GM23338 (cell line): ENCODE measurements around the gene CA4. TPM values are rescaled to one million over a fixed set of nuclear protein-coding genes. Genes with fewer than 3 reads are reported as not detected.

Experiments
- ATAC-seq: fragments of 200-7000 bp; cut with Tn5 transposase; 3 replicates; pipeline ENCODE4 v1.9.1; 2020
- DNase-seq: peaks from one replicate; pipeline ENCODE4 v3.0.0-alpha.2; 2015; ENCODE audit warnings: low spot score
- H2AFZ ChIP-seq: fragments of 200-600 bp; sonication (generic); 2 replicates; pipeline ENCODE4 v1.8.0; 2016; ENCODE audit warnings: antibody characterized with exemption, mild to moderate bottlenecking, moderate library complexity
- H3F3A ChIP-seq: fragments of 200-600 bp; sonication (generic); replicated peaks from 2 replicates; pipeline ENCODE4 v1.8.0; 2017; ENCODE audit warnings: antibody characterized with exemption, mixed run types, low read depth
- H3K27ac ChIP-seq: fragments of 200-600 bp; sonication (generic); 2 replicates; pipeline ENCODE4 v1.6.1; 2016; ENCODE audit warnings: low read depth
- H3K27me3 ChIP-seq: fragments of 200-600 bp; sonication (generic); 2 replicates; pipeline ENCODE4 v1.8.0; 2016; ENCODE audit warnings: mild to moderate bottlenecking, mixed run types, moderate library complexity; ENCODE audit not compliant: insufficient read depth
- H3K36me3 ChIP-seq: fragments of 200-600 bp; sonication (generic); 2 replicates; pipeline ENCODE4 v1.8.0; 2016; ENCODE audit warnings: mild to moderate bottlenecking; ENCODE audit not compliant: insufficient read depth
- H3K4me1 ChIP-seq: fragments of 200-600 bp; sonication (generic); 2 replicates; pipeline ENCODE4 v1.8.0; 2016; ENCODE audit warnings: mild to moderate bottlenecking, moderate library complexity; ENCODE audit not compliant: insufficient read depth
- H3K4me2 ChIP-seq: fragments of 200-600 bp; sonication (generic); 2 replicates; pipeline ENCODE4 v1.7.1; 2017; ENCODE audit warnings: mixed run types
- H3K4me3 ChIP-seq: fragments of 200-600 bp; sonication (generic); 2 replicates; pipeline ENCODE4 v1.6.1; 2016; ENCODE audit warnings: mixed run types
- H3K79me2 ChIP-seq: fragments of 200-600 bp; sonication (generic); replicated peaks from 2 replicates; pipeline ENCODE4 v1.8.0; 2017; ENCODE audit warnings: mild to moderate bottlenecking; ENCODE audit not compliant: insufficient read depth
- H3K9me2 ChIP-seq: fragments of 200-600 bp; sonication (generic); 2 replicates; pipeline ENCODE4 v1.8.0; 2017; ENCODE audit not compliant: insufficient read depth
- H4K20me1 ChIP-seq: fragments of 200-600 bp; sonication (generic); replicated peaks from 2 replicates; pipeline ENCODE4 v1.8.0; 2017; ENCODE audit warnings: mild to moderate bottlenecking; ENCODE audit not compliant: insufficient read depth
- H3K27ac Mint-ChIP-seq: 2 replicates; pipeline ENCODE4 v1.8.0; 2020; ENCODE audit warnings: inconsistent platforms, mild to moderate bottlenecking, moderate library complexity, mixed read lengths
- H3K27me3 Mint-ChIP-seq: 3 replicates; pipeline ENCODE4 v1.8.0; 2022; ENCODE audit warnings: low read depth, mild to moderate bottlenecking, moderate library complexity, mixed read lengths, inconsistent platforms; ENCODE audit not compliant: insufficient read depth, poor library complexity
- H3K36me3 Mint-ChIP-seq: 3 replicates; pipeline ENCODE4 v1.8.0; 2021; ENCODE audit warnings: low read depth, mild to moderate bottlenecking, inconsistent platforms, moderate library complexity, mixed read lengths
- H3K4me1 Mint-ChIP-seq: 3 replicates; pipeline ENCODE4 v1.8.0; 2020; ENCODE audit warnings: mild to moderate bottlenecking, inconsistent platforms, mixed read lengths
- H3K4me3 Mint-ChIP-seq: 3 replicates; pipeline ENCODE4 v1.8.0; 2021; ENCODE audit warnings: moderate library complexity, mild to moderate bottlenecking, inconsistent platforms, mixed read lengths
- H3K9me3 Mint-ChIP-seq: 3 replicates; pipeline ENCODE4 v1.8.0; 2020; ENCODE audit warnings: moderate library complexity, mild to moderate bottlenecking, inconsistent platforms, mixed read lengths
- JUNB ChIP-seq: IDR thresholded peaks from one replicate; pipeline ENCODE4 v1.6.1; 2016; ENCODE audit warnings: antibody characterized with exemption; ENCODE audit not compliant: unreplicated experiment
- POLR2AphosphoS5 ChIP-seq: IDR thresholded peaks from 2 replicates; pipeline ENCODE4 v1.6.1; 2016; ENCODE audit warnings: antibody characterized with exemption, low read depth
- STAT1 ChIP-seq: IDR thresholded peaks from one replicate; pipeline ENCODE4 v1.6.1; 2016; ENCODE audit warnings: antibody characterized with exemption; ENCODE audit not compliant: unreplicated experiment
- ZNF331 ChIP-seq: fragments of 250-450 bp; sonication (Bioruptor Pico); IDR thresholded peaks from 2 replicates; pipeline ENCODE4 v1.5.0; 2020; ENCODE audit warnings: low read depth, mild to moderate bottlenecking, moderate library complexity
- polyA plus RNA-seq: library from polyadenylated mRNA; unstranded; fragments of >200 nt; fragmentation: Nextera tagmentation; extraction: Ambion mirVana; gene quantifications from 2 replicates; pipeline ENCODE4 v1.2.1, GENCODE V29; 2016
- total RNA-seq: library from RNA; depleted of rRNA; stranded (reverse); fragments of >200 nt; shearing (Covaris generic); gene quantifications from 2 replicates; pipeline ENCODE4 v1.2.3, GENCODE V29; 2014
- TF ChIP-seq, protein P1 (sequence below): fragments of 250-450 bp; sonication (Bioruptor Pico); IDR thresholded peaks from 2 replicates; pipeline ENCODE4 v1.5.0; 2020; ENCODE audit warnings: mild to moderate bottlenecking, moderate library complexity
- TF ChIP-seq, protein P2 (sequence below): IDR thresholded peaks from one replicate; pipeline ENCODE4 v1.6.1; 2018; ENCODE audit warnings: antibody characterized with exemption; ENCODE audit not compliant: unreplicated experiment
- TF ChIP-seq, protein P3 (sequence below), 2 experiments: fragments of 200-600 bp in 1 of 2; sonication (generic) in 1 of 2; conservative IDR thresholded peaks; 2 replicates each; pipeline versions ENCODE4 v1.5.1 to v1.6.1; 2016 to 2017; ENCODE audit warnings: antibody characterized with exemption in 2 of 2, low read depth in 2 of 2, mild to moderate bottlenecking in 2 of 2, moderate library complexity in 1 of 2

CA4 gene
- total and polyA plus RNA-seq, 2 experiments from 2014 or later = 7.6 to 8.2 TPM

DNA sequence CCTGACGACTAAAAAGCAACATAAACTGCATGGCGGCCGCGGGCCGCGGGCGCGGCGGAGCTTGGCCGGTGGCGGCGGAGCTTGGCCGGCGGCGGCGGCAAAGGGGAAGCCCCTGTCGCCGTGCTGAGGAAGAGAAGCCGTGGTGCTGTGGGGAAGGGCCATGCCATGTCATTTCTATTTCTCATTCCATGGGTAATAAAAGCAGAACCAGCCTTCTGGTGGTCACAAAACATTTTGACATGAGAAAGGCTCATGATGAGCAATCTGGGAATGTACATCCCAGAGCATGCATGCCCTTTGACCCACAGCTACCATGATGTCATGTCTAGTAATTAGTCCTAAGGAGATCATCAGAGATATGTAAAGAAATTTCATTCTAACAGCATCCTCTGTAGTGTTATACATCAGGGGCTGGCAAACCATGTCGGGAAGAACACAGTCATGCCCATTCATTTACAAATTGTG is 47.1 kb upstream of the CA4 start:
- Mint-ChIP-seq H3K4me3 (peak overlapping the region; percentile 58), H3K9me3 (no peaks in the 10 kb centered on the region)
- no peak overlapping the region for H3K27ac ChIP-seq

DNA sequence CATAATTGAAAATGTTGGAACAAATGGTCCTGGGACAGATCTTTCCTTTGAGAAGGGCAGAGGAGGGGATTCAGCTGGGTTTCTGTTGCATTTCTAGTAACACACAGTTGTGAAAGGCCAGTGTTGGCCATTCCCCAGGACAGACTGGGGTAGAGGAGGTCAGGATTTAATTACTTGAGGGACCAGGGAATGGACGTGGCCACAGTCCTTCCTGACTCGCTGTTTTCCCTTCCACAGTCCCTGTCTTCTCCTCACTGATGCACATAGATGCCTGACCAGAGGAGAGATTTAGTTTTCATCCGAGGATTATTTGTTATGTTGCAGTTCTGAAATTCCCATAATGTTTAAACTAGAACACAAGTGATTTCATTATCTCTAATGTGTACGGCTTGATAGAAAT is 45.8 kb upstream of the CA4 start:
- H3K9me3 Mint-ChIP-seq = no peaks in the 10 kb centered on the region
- H3K27me3 Mint-ChIP-seq = no peaks in the 10 kb centered on the region
- peaks cover 11% of the 10 kb centered on the region for H3K4me1 ChIP-seq
- no peak overlapping the region for H3K4me2 ChIP-seq
- H3K36me3 ChIP-seq = no peaks in the 10 kb centered on the region
- no peaks in the 10 kb centered on the region for H3K27me3 ChIP-seq
- no peaks in the 10 kb centered on the region for H3K36me3 Mint-ChIP-seq
- H3K9me2 ChIP-seq = no peaks in the 10 kb centered on the region
- H3K27ac Mint-ChIP-seq = no peak overlapping the region
- ATAC-seq (no peak), DNase-seq (no peak)
- H3K4me3 ChIP-seq = no peak overlapping the region
- H3K79me2 ChIP-seq = no peaks in the 10 kb centered on the region
- no peaks in the 10 kb centered on the region for H4K20me1 ChIP-seq
- 0 out of 2 replicates have a peak, but pooled peaks cover 5% of the 10 kb centered on the region for H3F3A ChIP-seq
- H3K4me3 Mint-ChIP-seq = no peak overlapping the region
- peaks cover 9% of the 10 kb centered on the region for H3K4me1 Mint-ChIP-seq
- H3K27ac ChIP-seq = no peak overlapping the region
- H2AFZ ChIP-seq = no peak overlapping the region
- no peak for TF ChIP-seq POLR2AphosphoS5
- TF ChIP-seq STAT1 = no peak
- no peak for TF ChIP-seq JUNB
- TF ChIP-seq, protein P1, sequence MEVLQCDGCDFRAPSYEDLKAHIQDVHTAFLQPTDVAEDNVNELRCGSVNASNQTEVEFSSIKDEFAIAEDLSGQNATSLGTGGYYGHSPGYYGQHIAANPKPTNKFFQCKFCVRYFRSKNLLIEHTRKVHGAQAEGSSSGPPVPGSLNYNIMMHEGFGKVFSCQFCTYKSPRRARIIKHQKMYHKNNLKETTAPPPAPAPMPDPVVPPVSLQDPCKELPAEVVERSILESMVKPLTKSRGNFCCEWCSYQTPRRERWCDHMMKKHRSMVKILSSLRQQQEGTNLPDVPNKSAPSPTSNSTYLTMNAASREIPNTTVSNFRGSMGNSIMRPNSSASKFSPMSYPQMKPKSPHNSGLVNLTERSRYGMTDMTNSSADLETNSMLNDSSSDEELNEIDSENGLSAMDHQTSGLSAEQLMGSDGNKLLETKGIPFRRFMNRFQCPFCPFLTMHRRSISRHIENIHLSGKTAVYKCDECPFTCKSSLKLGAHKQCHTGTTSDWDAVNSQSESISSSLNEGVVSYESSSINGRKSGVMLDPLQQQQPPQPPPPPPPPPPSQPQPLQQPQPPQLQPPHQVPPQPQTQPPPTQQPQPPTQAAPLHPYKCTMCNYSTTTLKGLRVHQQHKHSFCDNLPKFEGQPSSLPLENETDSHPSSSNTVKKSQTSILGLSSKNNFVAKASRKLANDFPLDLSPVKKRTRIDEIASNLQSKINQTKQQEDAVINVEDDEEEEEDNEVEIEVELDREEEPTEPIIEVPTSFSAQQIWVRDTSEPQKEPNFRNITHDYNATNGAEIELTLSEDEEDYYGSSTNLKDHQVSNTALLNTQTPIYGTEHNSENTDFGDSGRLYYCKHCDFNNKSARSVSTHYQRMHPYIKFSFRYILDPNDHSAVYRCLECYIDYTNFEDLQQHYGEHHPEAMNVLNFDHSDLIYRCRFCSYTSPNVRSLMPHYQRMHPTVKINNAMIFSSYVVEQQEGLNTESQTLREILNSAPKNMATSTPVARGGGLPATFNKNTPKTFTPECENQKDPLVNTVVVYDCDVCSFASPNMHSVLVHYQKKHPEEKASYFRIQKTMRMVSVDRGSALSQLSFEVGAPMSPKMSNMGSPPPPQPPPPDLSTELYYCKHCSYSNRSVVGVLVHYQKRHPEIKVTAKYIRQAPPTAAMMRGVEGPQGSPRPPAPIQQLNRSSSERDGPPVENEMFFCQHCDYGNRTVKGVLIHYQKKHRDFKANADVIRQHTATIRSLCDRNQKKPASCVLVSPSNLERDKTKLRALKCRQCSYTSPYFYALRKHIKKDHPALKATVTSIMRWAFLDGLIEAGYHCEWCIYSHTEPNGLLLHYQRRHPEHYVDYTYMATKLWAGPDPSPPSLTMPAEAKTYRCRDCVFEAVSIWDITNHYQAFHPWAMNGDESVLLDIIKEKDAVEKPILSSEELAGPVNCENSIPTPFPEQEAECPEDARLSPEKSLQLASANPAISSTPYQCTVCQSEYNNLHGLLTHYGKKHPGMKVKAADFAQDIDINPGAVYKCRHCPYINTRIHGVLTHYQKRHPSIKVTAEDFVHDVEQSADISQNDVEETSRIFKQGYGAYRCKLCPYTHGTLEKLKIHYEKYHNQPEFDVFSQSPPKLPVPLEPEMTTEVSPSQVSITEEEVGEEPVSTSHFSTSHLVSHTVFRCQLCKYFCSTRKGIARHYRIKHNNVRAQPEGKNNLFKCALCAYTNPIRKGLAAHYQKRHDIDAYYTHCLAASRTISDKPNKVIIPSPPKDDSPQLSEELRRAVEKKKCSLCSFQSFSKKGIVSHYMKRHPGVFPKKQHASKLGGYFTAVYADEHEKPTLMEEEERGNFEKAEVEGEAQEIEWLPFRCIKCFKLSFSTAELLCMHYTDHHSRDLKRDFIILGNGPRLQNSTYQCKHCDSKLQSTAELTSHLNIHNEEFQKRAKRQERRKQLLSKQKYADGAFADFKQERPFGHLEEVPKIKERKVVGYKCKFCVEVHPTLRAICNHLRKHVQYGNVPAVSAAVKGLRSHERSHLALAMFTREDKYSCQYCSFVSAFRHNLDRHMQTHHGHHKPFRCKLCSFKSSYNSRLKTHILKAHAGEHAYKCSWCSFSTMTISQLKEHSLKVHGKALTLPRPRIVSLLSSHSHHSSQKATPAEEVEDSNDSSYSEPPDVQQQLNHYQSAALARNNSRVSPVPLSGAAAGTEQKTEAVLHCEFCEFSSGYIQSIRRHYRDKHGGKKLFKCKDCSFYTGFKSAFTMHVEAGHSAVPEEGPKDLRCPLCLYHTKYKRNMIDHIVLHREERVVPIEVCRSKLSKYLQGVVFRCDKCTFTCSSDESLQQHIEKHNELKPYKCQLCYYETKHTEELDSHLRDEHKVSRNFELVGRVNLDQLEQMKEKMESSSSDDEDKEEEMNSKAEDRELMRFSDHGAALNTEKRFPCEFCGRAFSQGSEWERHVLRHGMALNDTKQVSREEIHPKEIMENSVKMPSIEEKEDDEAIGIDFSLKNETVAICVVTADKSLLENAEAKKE (CRISPR knock-in tag) = no peak

More for the DNA sequence above, 47.1 kb upstream of the CA4 start:
- no peaks in the 10 kb centered on the region for H3K36me3 Mint-ChIP-seq
- Histone ChIP-seq H3K27me3 (no peaks in the 10 kb centered on the region), H3K4me2 (peak overlapping the region; percentile 59), H3K36me3 (no peaks in the 10 kb centered on the region), H3F3A (0 out of 2 replicates have a peak, but pooled peaks cover 5% of the 10 kb centered on the region), H2AFZ (peak overlapping the region; percentile 93), H3K4me1 (peaks cover 11% of the 10 kb centered on the region), H3K9me2 (no peaks in the 10 kb centered on the region), H3K79me2 (no peaks in the 10 kb centered on the region), H4K20me1 (no peaks in the 10 kb centered on the region), H3K4me3 (peak overlapping the region; percentile 36)
- no peaks in the 10 kb centered on the region for H3K27me3 Mint-ChIP-seq
- no peak for DNase-seq
- peak overlapping the region; percentile 52; the same call in 1 of the 2 replicates for H3K27ac Mint-ChIP-seq
- TF ChIP-seq, protein P2, sequence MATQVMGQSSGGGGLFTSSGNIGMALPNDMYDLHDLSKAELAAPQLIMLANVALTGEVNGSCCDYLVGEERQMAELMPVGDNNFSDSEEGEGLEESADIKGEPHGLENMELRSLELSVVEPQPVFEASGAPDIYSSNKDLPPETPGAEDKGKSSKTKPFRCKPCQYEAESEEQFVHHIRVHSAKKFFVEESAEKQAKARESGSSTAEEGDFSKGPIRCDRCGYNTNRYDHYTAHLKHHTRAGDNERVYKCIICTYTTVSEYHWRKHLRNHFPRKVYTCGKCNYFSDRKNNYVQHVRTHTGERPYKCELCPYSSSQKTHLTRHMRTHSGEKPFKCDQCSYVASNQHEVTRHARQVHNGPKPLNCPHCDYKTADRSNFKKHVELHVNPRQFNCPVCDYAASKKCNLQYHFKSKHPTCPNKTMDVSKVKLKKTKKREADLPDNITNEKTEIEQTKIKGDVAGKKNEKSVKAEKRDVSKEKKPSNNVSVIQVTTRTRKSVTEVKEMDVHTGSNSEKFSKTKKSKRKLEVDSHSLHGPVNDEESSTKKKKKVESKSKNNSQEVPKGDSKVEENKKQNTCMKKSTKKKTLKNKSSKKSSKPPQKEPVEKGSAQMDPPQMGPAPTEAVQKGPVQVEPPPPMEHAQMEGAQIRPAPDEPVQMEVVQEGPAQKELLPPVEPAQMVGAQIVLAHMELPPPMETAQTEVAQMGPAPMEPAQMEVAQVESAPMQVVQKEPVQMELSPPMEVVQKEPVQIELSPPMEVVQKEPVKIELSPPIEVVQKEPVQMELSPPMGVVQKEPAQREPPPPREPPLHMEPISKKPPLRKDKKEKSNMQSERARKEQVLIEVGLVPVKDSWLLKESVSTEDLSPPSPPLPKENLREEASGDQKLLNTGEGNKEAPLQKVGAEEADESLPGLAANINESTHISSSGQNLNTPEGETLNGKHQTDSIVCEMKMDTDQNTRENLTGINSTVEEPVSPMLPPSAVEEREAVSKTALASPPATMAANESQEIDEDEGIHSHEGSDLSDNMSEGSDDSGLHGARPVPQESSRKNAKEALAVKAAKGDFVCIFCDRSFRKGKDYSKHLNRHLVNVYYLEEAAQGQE = no peak
- no peak for TF ChIP-seq ZNF331
- no peak for TF ChIP-seq STAT1
- TF ChIP-seq, protein P3, sequence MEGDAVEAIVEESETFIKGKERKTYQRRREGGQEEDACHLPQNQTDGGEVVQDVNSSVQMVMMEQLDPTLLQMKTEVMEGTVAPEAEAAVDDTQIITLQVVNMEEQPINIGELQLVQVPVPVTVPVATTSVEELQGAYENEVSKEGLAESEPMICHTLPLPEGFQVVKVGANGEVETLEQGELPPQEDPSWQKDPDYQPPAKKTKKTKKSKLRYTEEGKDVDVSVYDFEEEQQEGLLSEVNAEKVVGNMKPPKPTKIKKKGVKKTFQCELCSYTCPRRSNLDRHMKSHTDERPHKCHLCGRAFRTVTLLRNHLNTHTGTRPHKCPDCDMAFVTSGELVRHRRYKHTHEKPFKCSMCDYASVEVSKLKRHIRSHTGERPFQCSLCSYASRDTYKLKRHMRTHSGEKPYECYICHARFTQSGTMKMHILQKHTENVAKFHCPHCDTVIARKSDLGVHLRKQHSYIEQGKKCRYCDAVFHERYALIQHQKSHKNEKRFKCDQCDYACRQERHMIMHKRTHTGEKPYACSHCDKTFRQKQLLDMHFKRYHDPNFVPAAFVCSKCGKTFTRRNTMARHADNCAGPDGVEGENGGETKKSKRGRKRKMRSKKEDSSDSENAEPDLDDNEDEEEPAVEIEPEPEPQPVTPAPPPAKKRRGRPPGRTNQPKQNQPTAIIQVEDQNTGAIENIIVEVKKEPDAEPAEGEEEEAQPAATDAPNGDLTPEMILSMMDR (conservative IDR thresholded peaks at IDR 0.05; ENCODE audit: low read depth in 2 of 2) = no peak
- no peak for TF ChIP-seq POLR2AphosphoS5
- TF ChIP-seq JUNB = no peak
- peaks cover 9% of the 10 kb centered on the region for H3K4me1 Mint-ChIP-seq
- peak; percentile 89; the same call in 2 of the 3 replicates for ATAC-seq
